Measurements from ENCODE around the gene SMAP2.

Gene SMAP2

DNA sequence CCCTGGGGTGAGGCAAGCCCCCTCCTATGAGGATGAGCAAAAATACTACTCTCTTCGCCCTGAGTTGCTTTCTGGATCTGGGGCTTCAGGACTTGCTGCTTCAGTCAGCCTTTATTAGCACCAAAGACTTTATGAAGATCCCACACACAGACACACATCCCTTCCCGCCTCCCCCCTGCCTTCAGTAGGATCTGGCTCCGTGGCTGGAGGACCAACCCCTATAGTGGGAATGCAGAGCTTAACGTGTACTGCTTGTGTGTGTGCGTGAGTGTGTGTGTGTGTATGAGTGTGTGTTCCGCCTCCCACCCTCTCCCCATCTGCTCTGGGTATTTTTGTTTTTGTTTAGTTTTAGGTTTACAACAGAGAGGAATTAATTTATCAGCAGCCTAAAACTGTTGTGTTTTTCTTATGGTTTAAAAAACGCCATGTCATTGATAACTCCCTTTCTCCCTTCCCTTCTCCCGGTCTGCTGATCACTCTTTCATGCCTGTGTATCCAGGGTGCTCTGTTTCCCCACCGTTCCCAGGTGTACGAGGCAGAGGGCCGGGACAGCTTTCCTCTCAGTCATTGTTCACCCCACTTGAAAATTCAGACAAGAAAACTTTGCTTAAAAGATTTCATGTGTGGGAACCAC lies 49.2 kb downstream of the SMAP2 start:
- no peak for DNase-seq

- no peak for DNase-seq
Observed at GRCh38 chr1:40423264-40423642, 49.7 kb downstream of the SMAP2 start.

GRCh38 chr1:40423951-40424618 lies 50.6 kb downstream of the SMAP2 start:
- no peak for DNase-seq

DNA sequence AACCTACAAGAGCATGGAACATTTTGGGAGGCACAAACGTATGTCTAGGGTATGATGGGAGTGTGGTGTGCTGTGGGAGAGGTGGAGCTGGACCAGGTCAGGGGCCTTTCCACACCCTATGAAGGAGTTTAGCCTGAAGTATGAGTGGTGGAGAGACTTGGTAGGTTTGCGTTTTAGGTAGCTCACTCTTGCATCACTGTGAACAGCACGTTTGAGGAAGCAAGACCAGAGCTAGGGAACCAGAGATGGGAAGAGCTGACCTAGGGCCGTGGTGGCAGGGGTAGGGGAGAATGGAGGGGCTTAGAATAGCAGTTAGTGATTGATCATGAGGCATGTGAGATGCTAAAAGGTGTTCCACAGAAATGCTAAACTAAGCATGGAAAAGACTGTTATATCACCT lies 51.7 kb downstream of the SMAP2 start:
- DNase-seq: no peak

GRCh38 chr1:40431385-40431784 lies 57.9 kb downstream of the SMAP2 start:
- no peak for DNase-seq

DNA sequence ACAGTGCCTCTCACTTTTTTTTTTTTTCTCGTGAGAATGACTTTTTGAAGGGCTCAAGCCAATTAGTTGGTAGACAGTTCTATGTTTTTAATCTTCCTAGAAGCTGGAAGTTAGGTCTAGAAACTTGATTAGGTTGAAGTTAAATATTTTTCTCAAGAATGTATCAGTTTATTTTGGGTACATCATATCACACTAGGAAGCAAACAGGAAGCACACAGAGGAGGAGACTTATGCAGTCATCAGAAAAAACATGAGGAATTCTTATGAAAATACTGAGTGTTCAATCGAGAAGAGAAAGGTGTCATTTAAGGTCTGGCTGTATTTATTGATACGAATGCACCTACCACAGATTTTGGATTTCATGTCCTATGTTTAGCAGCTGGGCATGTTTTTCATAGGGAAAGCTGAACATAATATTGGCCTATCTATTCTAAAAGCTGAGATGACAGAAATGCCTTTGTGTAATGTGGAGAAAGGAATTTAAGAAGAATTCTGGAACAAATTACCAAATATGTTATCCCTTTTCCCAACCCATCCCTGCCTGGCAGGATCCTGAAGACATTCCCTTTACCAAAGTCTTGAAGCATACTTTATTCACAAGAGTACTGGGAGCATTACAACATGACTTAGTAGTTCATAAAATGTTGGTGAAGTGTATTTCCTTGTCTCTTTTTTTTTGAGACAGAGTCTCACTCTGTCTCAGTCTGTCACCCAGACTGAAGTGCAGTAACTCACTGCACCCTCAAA lies 59.3 kb downstream of the SMAP2 start:
- no peak for DNase-seq

DNA sequence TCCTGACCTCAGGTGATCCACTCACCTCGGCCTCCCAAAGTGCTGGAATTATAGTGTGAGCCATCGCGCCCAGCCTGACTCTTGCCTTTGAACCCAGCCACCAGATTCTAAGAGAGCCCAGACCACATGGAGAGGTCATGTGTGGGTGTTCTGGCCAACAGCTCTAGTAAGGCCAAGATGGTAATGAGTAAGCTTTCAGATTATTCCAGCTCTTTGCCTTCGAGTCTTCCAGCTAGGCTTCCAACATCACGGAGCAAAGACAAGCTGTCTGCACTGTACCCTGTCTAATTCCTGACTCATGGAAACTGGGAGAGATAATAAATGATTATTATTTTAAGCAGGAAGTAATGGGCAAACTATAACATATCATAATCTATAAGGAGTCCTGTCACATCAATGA lies 61.9 kb downstream of the SMAP2 start:
- no peak for DNase-seq

DNA sequence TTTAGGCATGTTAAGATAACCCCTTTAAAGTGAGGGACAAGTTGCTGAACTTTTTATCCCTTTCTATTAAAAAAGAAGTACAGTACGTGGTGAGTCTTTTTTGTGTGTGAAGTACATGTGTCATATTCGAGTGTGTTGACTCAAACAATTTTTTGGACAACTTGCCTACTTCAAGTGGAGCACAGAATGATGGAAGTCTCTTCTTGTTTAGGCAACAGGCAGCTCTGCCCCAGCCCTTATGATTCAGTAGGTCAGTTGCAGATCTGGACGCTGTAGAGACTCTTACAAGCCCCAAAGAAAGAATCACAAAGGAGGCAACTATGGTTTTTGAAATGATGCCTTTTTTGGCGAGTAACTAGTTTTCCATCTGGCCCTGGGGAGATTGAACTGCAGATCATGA lies 62.3 kb downstream of the SMAP2 start:
- DNase-seq: no peak

GRCh38 chr1:40438391-40439015 lies 65.0 kb downstream of the SMAP2 start:
- peak; percentile 34 for DNase-seq

- DNase-seq: peak; percentile 89
Observed at GRCh38 chr1:40439247-40439646, 65.7 kb downstream of the SMAP2 start.

DNA sequence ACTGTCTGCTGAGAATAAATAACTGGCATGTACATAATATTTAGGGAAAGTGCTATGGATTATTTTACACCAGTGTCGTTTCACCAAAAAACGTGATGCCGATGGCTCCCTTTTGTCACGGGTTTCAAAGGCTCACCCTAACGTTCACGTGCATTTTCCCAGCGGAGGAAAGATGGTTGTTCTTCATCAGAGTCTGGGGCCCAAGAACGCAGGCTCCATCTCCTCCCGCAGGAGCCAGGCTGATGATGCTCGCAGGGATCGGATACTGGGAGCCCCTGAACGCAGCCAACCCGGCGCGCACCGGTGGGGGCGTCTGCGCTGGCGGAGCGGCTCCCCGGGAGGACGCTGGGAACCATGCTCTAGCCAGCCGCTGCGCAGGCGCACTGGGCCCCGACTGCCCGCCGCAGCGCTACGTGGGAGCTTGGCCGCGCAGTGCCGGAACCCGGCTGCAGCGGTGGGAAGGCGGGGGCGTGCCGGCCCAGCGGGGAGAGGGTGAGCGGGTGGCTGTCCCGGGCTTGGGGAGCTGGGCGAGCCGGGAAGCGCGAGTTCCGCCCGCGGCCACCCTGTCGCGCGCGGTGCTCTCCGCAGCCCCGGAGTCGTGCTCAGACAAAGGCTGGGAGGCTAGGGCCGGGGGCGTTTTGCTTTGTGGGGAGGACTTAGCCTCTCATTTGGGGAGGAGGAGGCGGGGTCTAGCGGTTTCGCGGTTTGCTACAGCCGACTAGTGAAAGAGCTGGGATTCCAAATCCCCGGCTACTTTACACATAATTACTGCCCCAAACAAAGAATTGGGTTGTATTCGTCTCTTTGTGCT lies 76.4 kb downstream of the SMAP2 start, which contains the start of gene ZFP69B:
ZFP69B (plus strand) TSS at position 793 of the 811 bp plus-strand sequence. CDS start 486 bp downstream, outside the sequence.
- peak; percentile 99 for DNase-seq

GRCh38 chr1:40450495-40451237 lies 77.1 kb downstream of the SMAP2 start:
- peak; percentile 89 for DNase-seq

- DNase-seq: peak; percentile 42
Observed at GRCh38 chr1:40451238-40451585, 77.7 kb downstream of the SMAP2 start.

- DNase-seq: no peak
Observed at GRCh38 chr1:40454873-40455272, 81.3 kb downstream of the SMAP2 start.

DNA sequence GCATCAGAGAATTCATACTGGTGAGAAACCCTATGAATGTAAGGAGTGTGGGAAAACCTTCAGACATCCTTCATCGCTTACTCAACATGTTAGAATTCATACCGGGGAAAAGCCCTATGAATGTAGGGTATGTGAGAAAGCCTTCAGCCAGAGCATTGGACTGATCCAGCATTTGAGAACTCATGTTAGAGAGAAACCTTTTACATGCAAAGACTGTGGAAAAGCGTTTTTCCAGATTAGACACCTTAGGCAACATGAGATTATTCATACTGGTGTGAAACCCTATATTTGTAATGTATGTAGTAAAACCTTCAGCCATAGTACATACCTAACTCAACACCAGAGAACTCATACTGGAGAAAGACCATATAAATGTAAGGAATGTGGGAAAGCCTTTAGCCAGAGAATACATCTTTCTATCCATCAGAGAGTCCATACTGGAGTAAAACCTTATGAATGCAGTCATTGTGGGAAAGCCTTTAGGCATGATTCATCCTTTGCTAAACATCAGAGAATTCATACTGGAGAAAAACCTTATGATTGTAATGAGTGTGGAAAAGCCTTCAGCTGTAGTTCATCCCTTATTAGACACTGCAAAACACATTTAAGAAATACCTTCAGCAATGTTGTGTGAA lies 89.5 kb downstream of the SMAP2 start:
- DNase-seq: peak; percentile 27

- no peak for DNase-seq
Observed at GRCh38 chr1:40469327-40469726, 95.8 kb downstream of the SMAP2 start.

Measured in NCI-H510A treated with DMSO at 0.1 percent for 48 hours (cell line).